Transverse colon (tissue), 4 donors: ENCODE measurements around the gene CAGE1.

Experiments
- EP300 ChIP-seq: sonication (generic); formaldehyde crosslinking; IDR thresholded peaks from one replicate; pipeline ENCODE4 v1.6.1; 2017; ENCODE audit warnings: antibody characterized with exemption, low read depth
- POLR2A ChIP-seq: fragments of 450-650 bp; IDR thresholded peaks from one replicate; pipeline ENCODE4 v1.6.1; 2016; ENCODE audit warnings: antibody characterized with exemption, mild to moderate bottlenecking, moderate library complexity
- POLR2AphosphoS5 ChIP-seq, 3 donors: sonication (generic); formaldehyde crosslinking; IDR thresholded peaks; one replicate each; pipeline ENCODE4 v1.6.1; 2016; ENCODE audit warnings: antibody characterized with exemption in 3 of 3
- TF ChIP-seq, protein P1 (sequence below), 5 experiments: fragments of 200-600 bp in 3 of 5; fragments of 450-650 bp in 2 of 5; sonication (generic) in 3 of 5; IDR thresholded peaks; 1 replicate in 2 of 5; 2 replicates in 3 of 5; pipeline ENCODE4 v1.5.1; 2016 to 2017; ENCODE audit warnings: antibody characterized with exemption in 5 of 5, inconsistent platforms in 3 of 5, mild to moderate bottlenecking in 2 of 5, moderate library complexity in 1 of 5

DNA sequence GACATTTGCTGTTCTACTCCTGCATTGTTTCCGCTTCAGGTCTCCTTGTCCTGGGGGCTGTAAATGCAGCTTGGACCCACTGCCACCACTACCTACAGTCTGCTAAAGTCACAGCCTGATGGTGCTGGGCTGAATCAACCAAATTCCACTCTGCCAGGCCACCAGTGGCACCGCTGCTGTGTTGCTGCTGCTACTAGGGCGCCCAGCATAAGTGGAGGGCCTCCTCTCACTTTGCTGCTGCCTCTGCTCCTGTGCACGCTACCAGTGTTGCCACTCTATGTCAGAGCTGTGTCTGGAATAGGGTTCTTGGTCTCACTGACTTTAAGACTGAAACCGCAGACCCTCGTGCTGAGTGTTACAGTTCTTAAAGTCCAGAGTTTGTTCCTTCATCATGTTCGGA is 75.1 kb downstream of the CAGE1 start:
- TF ChIP-seq, protein P1, sequence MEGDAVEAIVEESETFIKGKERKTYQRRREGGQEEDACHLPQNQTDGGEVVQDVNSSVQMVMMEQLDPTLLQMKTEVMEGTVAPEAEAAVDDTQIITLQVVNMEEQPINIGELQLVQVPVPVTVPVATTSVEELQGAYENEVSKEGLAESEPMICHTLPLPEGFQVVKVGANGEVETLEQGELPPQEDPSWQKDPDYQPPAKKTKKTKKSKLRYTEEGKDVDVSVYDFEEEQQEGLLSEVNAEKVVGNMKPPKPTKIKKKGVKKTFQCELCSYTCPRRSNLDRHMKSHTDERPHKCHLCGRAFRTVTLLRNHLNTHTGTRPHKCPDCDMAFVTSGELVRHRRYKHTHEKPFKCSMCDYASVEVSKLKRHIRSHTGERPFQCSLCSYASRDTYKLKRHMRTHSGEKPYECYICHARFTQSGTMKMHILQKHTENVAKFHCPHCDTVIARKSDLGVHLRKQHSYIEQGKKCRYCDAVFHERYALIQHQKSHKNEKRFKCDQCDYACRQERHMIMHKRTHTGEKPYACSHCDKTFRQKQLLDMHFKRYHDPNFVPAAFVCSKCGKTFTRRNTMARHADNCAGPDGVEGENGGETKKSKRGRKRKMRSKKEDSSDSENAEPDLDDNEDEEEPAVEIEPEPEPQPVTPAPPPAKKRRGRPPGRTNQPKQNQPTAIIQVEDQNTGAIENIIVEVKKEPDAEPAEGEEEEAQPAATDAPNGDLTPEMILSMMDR (IDR thresholded peaks at IDR 0.05) = no peak
- TF ChIP-seq POLR2AphosphoS5 (IDR thresholded peaks at IDR 0.05) (no peak), POLR2A (no peak), EP300 (no peak)
